ENCODE results near the gene MAP4K4.

Gene MAP4K4

GRCh38 chr2:101723371-101724124 lies 26.0 kb downstream of the MAP4K4 start:
- DNase-seq (ENCODE audit: low read depth): no peak

- DNase-seq (ENCODE audit: low read depth): no peak
These were observed 26.6 kb downstream of the MAP4K4 start for GRCh38 chr2:101724125-101724474.

- no peak for DNase-seq (ENCODE audit: low read depth)
These were observed 27.5 kb downstream of the MAP4K4 start for GRCh38 chr2:101725038-101725437.

- DNase-seq (ENCODE audit: low read depth): no peak
These were observed 28.1 kb downstream of the MAP4K4 start for GRCh38 chr2:101725515-101726192.

- DNase-seq (ENCODE audit: low read depth): no peak
These were observed 31.4 kb downstream of the MAP4K4 start for GRCh38 chr2:101728865-101729264.

GRCh38 chr2:101729521-101730190 lies 32.1 kb downstream of the MAP4K4 start:
- no peak for DNase-seq (ENCODE audit: low read depth)

- no peak for DNase-seq (ENCODE audit: low read depth)
These were observed 33.9 kb downstream of the MAP4K4 start for GRCh38 chr2:101731221-101732054.

- DNase-seq (ENCODE audit: low read depth): no peak
These were observed 34.7 kb downstream of the MAP4K4 start for GRCh38 chr2:101732199-101732598.

- no peak for DNase-seq (ENCODE audit: low read depth)
These were observed 35.3 kb downstream of the MAP4K4 start for GRCh38 chr2:101732773-101733256.

- no peak for DNase-seq (ENCODE audit: low read depth)
These were observed 35.9 kb downstream of the MAP4K4 start for GRCh38 chr2:101733257-101733993.

GRCh38 chr2:101734505-101735165 lies 37.1 kb downstream of the MAP4K4 start:
- DNase-seq (ENCODE audit: low read depth): no peak

- no peak for DNase-seq (ENCODE audit: low read depth)
These were observed 37.6 kb downstream of the MAP4K4 start for GRCh38 chr2:101735166-101735533.

GRCh38 chr2:101736233-101736632 lies 38.7 kb downstream of the MAP4K4 start:
- DNase-seq (ENCODE audit: low read depth): no peak

- peak; percentile 49 for DNase-seq (ENCODE audit: low read depth)
These were observed 39.4 kb downstream of the MAP4K4 start for GRCh38 chr2:101736861-101737291.

GRCh38 chr2:101737478-101738255 lies 40.2 kb downstream of the MAP4K4 start:
- no peak for DNase-seq (ENCODE audit: low read depth)

GRCh38 chr2:101738649-101739048 lies 41.1 kb downstream of the MAP4K4 start:
- DNase-seq (ENCODE audit: low read depth): no peak

- DNase-seq (ENCODE audit: low read depth): no peak
These were observed 43.1 kb downstream of the MAP4K4 start for GRCh38 chr2:101740555-101740964.

- no peak for DNase-seq (ENCODE audit: low read depth)
These were observed 44.4 kb downstream of the MAP4K4 start for GRCh38 chr2:101741775-101742520.

- DNase-seq (ENCODE audit: low read depth): no peak
These were observed 45.0 kb downstream of the MAP4K4 start for GRCh38 chr2:101742547-101742946.
